Esophagus squamous epithelium (tissue), 5 donors: Measurements from ENCODE around the gene RNU6-9. TPM values are rescaled to one million over a fixed set of nuclear protein-coding genes. Genes with fewer than 3 reads are reported as not detected.
"Not testable (repeated sequence)": the region's sequence is repeated elsewhere in the genome, so short reads cannot be mapped to it uniquely, and the experiment has no call there.

Source experiments
- DNase-seq: peaks from one replicate; lab custom pipeline; 2025; lab: John Stamatoyannopoulos, UW
- H3K27ac ChIP-seq, 4 donors: fragments of 200-600 bp; sonication (generic); one replicate each; pipeline ENCODE4 v1.5.1; 2016 to 2019; ENCODE audit warnings: mild to moderate bottlenecking in 1 of 4
- H3K27me3 ChIP-seq, 4 donors: fragments of 200-600 bp; sonication (generic); 1 replicate in 3 of 4; 2 replicates in 1 of 4; pipeline versions ENCODE4 v1.5.1 to v1.6.0; 2017 to 2021; ENCODE audit warnings: antibody characterized with exemption in 1 of 4
- H3K36me3 ChIP-seq, 3 donors: fragments of 200-600 bp; sonication (generic); one replicate each; pipeline ENCODE4 v1.5.1; 2016 to 2019
- H3K4me1 ChIP-seq, 3 donors: fragments of 200-600 bp; sonication (generic); one replicate each; pipeline ENCODE4 v1.5.1; 2017 to 2019
- H3K4me3 ChIP-seq, 4 donors: fragments of 200-600 bp; sonication (generic); 1 replicate in 3 of 4; 2 replicates in 1 of 4; pipeline ENCODE4 v1.5.1; 2016 to 2019; ENCODE audit warnings: mild to moderate bottlenecking in 2 of 4, moderate library complexity in 1 of 4
- H3K9me3 ChIP-seq, 3 donors: fragments of 200-600 bp; sonication (generic); one replicate each; pipeline ENCODE4 v1.5.1; 2016 to 2019
- POLR2A ChIP-seq, 4 donors: fragments of 450-650 bp; IDR thresholded peaks; one replicate each; pipeline ENCODE4 v1.6.1; 2017; ENCODE audit warnings: antibody characterized with exemption in 4 of 4, mild to moderate bottlenecking in 4 of 4, moderate library complexity in 3 of 4
- WGBS, 2 donors: methylation state at CpG; one replicate each; pipeline ENCODE4 v1.1.5; 2018; 5-methylcytosine and 5-hydroxymethylcytosine counted together
- intact Hi-C: fragments of 100-400 bp; cut with DNase I; formaldehyde crosslinking; loops from one replicate; pipeline ENCODE4 v1.15.0; 2022
- total RNA-seq, 4 donors: library from RNA; depleted of rRNA; stranded (reverse); fragments of >200 nt; gene quantifications; one replicate each; pipeline ENCODE4 v1.1.0, GENCODE V29; 2016
- TF ChIP-seq, protein P1 (sequence below), 6 experiments: fragments of 450-650 bp in 4 of 6; fragments of 200-600 bp in 2 of 6; sonication (generic) in 2 of 6; IDR thresholded peaks; one replicate each; pipeline ENCODE4 v1.5.1; 2016 to 2019; ENCODE audit warnings: antibody characterized with exemption in 6 of 6, mild to moderate bottlenecking in 4 of 6, moderate library complexity in 4 of 6
- donor health status: DM: yes; HTN: yes; CAD: no.

RNU6-9 gene
- total RNA-seq, 4 donors from 2014 or later: not detected

- Histone ChIP-seq H3K36me3 (no peaks in the 10 kb centered on the region), H3K4me3 (no peak overlapping the region), H3K27me3 (peaks cover 0 to 77% (median 0%) of the 10 kb centered on the region in 4 donors), H3K9me3 (no peaks in the 10 kb centered on the region), H3K4me1 (peaks cover 9 to 35% (median 16%) of the 10 kb centered on the region in 3 donors), H3K27ac (no peak overlapping the region)
- TF ChIP-seq, protein P1, sequence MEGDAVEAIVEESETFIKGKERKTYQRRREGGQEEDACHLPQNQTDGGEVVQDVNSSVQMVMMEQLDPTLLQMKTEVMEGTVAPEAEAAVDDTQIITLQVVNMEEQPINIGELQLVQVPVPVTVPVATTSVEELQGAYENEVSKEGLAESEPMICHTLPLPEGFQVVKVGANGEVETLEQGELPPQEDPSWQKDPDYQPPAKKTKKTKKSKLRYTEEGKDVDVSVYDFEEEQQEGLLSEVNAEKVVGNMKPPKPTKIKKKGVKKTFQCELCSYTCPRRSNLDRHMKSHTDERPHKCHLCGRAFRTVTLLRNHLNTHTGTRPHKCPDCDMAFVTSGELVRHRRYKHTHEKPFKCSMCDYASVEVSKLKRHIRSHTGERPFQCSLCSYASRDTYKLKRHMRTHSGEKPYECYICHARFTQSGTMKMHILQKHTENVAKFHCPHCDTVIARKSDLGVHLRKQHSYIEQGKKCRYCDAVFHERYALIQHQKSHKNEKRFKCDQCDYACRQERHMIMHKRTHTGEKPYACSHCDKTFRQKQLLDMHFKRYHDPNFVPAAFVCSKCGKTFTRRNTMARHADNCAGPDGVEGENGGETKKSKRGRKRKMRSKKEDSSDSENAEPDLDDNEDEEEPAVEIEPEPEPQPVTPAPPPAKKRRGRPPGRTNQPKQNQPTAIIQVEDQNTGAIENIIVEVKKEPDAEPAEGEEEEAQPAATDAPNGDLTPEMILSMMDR (IDR thresholded peaks at IDR 0.05): no peak
- TF ChIP-seq POLR2A (IDR thresholded peaks at IDR 0.05): no peak
- WGBS, 2 donors: no CpG with 5 or more reads among the region's 67 CpGs
- no peak for DNase-seq
- intact Hi-C loops: loop anchor here (10.0 kb wide), 2 partner anchors 78 to 132 kb away; partner anchors contain the start of gene WDR18
These were observed 40.2 kb upstream of the RNU6-9 start for GRCh38 chr19:853014-853585.

DNA sequence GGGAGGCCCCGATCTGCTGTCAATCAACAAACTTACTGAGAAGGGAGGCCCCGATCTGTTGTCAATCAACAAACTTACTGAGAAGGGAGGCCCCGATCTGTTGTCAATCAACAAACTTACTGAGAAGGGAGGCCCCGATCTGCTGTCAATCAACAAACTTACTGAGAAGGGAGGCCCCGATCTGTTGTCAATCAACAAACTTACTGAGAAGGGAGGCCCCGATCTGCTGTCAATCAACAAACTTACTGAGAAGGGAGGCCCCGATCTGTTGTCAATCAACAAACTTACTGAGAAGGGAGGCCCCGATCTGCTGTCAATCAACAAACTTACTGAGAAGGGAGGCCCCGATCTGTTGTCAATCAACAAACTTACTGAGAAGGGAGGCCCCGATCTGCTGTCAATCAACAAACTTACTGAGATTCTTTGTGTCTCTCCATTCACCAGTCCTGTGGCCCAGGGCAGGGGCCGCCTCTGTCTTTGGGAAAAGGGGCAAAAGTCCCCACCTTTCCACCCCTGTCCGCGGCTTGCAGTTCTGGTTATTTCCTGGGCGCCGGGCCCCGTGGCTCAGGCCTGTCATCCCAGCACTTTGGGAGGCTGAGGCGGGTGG lies 39.6 kb upstream of the RNU6-9 start:
- H3K4me3 ChIP-seq, DNase-seq, H3K36me3 ChIP-seq, H3K9me3 ChIP-seq, H3K27ac ChIP-seq: not testable (repeated sequence)
- 70 to 82% methylated on average over 4 of the region's 17 CpGs for WGBS, 2 donors
- peaks cover 0 to 77% (median 0%) of the 10 kb centered on the region in 4 donors for H3K27me3 ChIP-seq
- peaks cover 8 to 33% (median 16%) of the 10 kb centered on the region in 3 donors for H3K4me1 ChIP-seq
- intact Hi-C loops: loop anchor here (10.0 kb wide), 2 partner anchors 79 to 131 kb away; partner anchors contain the start of gene WDR18

DNA sequence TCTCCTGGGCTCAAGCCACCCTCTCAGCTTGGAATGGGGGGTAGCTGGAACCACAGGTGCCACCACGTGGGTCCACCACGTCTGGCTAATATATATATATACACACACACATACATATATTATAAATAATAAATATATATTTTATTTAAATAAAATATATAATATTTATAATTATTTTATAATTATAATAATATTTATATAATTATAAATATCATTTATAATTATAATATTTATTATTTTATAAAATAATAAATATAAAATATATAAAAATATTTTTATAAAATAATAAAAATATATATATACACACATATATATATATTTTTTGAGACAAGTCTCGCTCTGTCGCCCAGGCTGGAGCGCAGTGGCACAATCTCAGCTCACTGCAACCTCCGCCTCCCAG lies 38.7 kb upstream of the RNU6-9 start:
- 65 to 67% methylated on average over 6 of the region's 6 CpGs for WGBS, 2 donors
- Histone ChIP-seq H3K4me3 (no peak overlapping the region), H3K36me3 (no peaks in the 10 kb centered on the region), H3K27ac (no peak overlapping the region), H3K9me3 (no peaks in the 10 kb centered on the region), H3K27me3 (peaks cover 0 to 78% (median 0%) of the 10 kb centered on the region in 4 donors), H3K4me1 (peaks cover 10 to 42% (median 21%) of the 10 kb centered on the region in 3 donors)
- DNase-seq: no peak
- TF ChIP-seq, protein P1 (IDR thresholded peaks at IDR 0.05): no peak
- no peak for TF ChIP-seq POLR2A (IDR thresholded peaks at IDR 0.05)
- intact Hi-C loops: loop anchor here (10.0 kb wide), 2 partner anchors 80 to 130 kb away; partner anchors contain the start of gene WDR18

DNA sequence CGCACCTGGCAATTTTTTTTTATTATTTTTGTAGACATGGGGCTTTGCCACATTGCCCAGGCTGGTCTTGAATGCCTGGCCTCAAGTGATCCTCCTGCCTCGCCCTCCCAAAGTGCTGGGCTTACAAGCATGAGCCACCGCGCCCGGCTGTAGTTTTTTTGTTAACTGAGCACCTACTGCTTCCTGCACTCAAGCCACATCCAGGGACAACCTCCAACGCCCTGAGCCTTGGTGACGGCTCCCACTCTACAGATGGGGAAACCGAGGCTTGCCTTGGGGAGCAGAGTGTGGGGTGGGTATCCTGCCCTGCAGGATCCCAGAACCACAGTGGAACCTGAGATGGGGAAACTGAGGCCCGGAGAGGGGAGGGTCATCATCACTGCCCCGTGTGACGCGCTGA lies 38.1 kb upstream of the RNU6-9 start:
- Histone ChIP-seq H3K9me3 (no peaks in the 10 kb centered on the region), H3K4me3 (no peak overlapping the region), H3K27ac (no peak overlapping the region), H3K4me1 (peaks cover 10 to 46% (median 24%) of the 10 kb centered on the region in 3 donors), H3K36me3 (no peaks in the 10 kb centered on the region), H3K27me3 (peaks cover 0 to 79% (median 0%) of the 10 kb centered on the region in 4 donors)
- intact Hi-C loops: loop anchor here (10.0 kb wide), 2 partner anchors 80 to 130 kb away; partner anchors contain the start of gene WDR18
- WGBS, 2 donors: 77 to 80% methylated on average over 1 to 11 of the region's 12 CpGs
- no peak for TF ChIP-seq POLR2A (IDR thresholded peaks at IDR 0.05)
- TF ChIP-seq, protein P1 (IDR thresholded peaks at IDR 0.05): no peak
- no peak for DNase-seq

DNA sequence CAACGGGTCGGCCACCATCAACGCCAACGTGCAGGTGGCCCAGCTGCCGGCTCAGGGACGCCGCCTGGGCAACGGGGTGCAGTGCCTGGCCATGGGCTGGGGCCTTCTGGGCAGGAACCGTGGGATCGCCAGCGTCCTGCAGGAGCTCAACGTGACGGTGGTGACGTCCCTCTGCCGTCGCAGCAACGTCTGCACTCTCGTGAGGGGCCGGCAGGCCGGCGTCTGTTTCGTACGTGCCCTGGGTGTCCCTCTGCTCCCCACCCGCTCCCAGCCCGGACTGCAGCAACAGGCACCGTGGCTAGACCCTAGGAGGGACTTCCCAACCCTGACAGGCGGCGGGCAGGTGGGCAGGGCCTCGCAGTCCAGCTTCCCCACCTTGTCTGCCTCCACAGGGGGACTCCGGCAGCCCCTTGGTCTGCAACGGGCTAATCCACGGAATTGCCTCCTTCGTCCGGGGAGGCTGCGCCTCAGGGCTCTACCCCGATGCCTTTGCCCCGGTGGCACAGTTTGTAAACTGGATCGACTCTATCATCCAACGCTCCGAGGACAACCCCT lies 37.6 kb upstream of the RNU6-9 start:
- TF ChIP-seq, protein P1 (IDR thresholded peaks at IDR 0.05): no peak
- TF ChIP-seq POLR2A (IDR thresholded peaks at IDR 0.05): no peak
- Histone ChIP-seq H3K36me3 (no peaks in the 10 kb centered on the region), H3K9me3 (no peaks in the 10 kb centered on the region), H3K27ac (no peak overlapping the region), H3K4me3 (no peak overlapping the region), H3K4me1 (peaks cover 6 to 46% (median 24%) of the 10 kb centered on the region in 3 donors), H3K27me3 (peaks cover 0 to 79% (median 0%) of the 10 kb centered on the region in 4 donors)
- WGBS, 2 donors: 76 to 77% methylated on average over 8 to 9 of the region's 40 CpGs
- intact Hi-C loops: loop anchor here (10.0 kb wide), 2 partner anchors 81 to 129 kb away; partner anchors contain the start of gene WDR18
- DNase-seq: no peak
